DND-41 (cell line): ENCODE data around the gene SLC7A6OS.

Experiments used
- ATAC-seq: fragments of 200-7000 bp; cut with Tn5 transposase; 3 replicates; pipeline ENCODE4 v1.9.1; 2021; ENCODE audit warnings: low read depth; ENCODE audit not compliant: insufficient read depth
- DNase-seq: peaks from one replicate; pipeline ENCODE4 v3.0.0-alpha.2; 2020
- H2AFZ ChIP-seq: 2 replicates; pipeline ENCODE4 v1.6.0; 2012; ENCODE audit warnings: low read depth, low read length
- H3K27ac ChIP-seq: 2 replicates; pipeline ENCODE4 v1.5.1; 2012; ENCODE audit warnings: low read length, inconsistent platforms
- H3K27me3 ChIP-seq: fragments of 200-600 bp; sonication (generic); 2 replicates; pipeline ENCODE4 v1.6.0; 2012; ENCODE audit warnings: low read length, mild to moderate bottlenecking, inconsistent platforms; ENCODE audit not compliant: insufficient read depth, poor library complexity
- H3K36me3 ChIP-seq: 2 replicates; pipeline ENCODE4 v1.5.1; 2012; ENCODE audit warnings: low read length, inconsistent platforms; ENCODE audit not compliant: insufficient read depth
- H3K4me1 ChIP-seq: 2 replicates; pipeline ENCODE4 v1.5.1; 2012; ENCODE audit warnings: mild to moderate bottlenecking, low read length; ENCODE audit not compliant: insufficient read depth
- H3K4me2 ChIP-seq: 2 replicates; pipeline ENCODE4 v1.6.0; 2012; ENCODE audit warnings: mild to moderate bottlenecking, moderate library complexity, low read length, inconsistent platforms; ENCODE audit not compliant: insufficient read depth
- H3K4me3 ChIP-seq, 2 experiments: fragments of 200-600 bp in 1 of 2; shearing (Covaris generic) in 1 of 2; 2 replicates each; pipeline ENCODE4 v1.5.1; 2012 to 2016; ENCODE audit warnings: inconsistent platforms in 2 of 2, low read length in 2 of 2, mild to moderate bottlenecking in 2 of 2, low read depth in 1 of 2, moderate library complexity in 1 of 2
- H3K79me2 ChIP-seq: 2 replicates; pipeline ENCODE4 v1.6.0; 2012; ENCODE audit warnings: low read length, inconsistent platforms; ENCODE audit not compliant: insufficient read depth
- H3K9ac ChIP-seq: 2 replicates; pipeline ENCODE4 v1.6.0; 2012; ENCODE audit warnings: low read depth, mild to moderate bottlenecking, inconsistent platforms, low read length, moderate library complexity
- H3K9me3 ChIP-seq: 2 replicates; pipeline ENCODE4 v1.5.1; 2012; ENCODE audit warnings: low read length, moderate library complexity, mild to moderate bottlenecking, inconsistent platforms; ENCODE audit not compliant: insufficient read depth, severe bottlenecking
- H4K20me1 ChIP-seq: 2 replicates; pipeline ENCODE4 v1.6.0; 2012; ENCODE audit warnings: low read length; ENCODE audit not compliant: insufficient read depth
- CTCF ChIP-seq: IDR thresholded peaks from 2 replicates; pipeline ENCODE4 v1.5.1; 2012; ENCODE audit warnings: borderline replicate concordance, low read length, moderate library complexity, mild to moderate bottlenecking; ENCODE audit not compliant: poor library complexity, severe bottlenecking; ENCODE audit errors: extremely low read depth
- EZH2 ChIP-seq: IDR thresholded peaks from 3 replicates; pipeline ENCODE4 v1.6.1; 2012; ENCODE audit warnings: borderline replicate concordance, low read depth, mild to moderate bottlenecking, moderate library complexity, low read length, inconsistent platforms; ENCODE audit not compliant: severe bottlenecking

Gene SLC7A6OS

GRCh38 chr16:68357923-68358322 is 47.2 kb upstream of the SLC7A6OS start:
- Histone ChIP-seq H3K4me3 (peak overlapping the region in 1 of 2 experiments; percentile 82; a peak in 2 of 4 replicates), H2AFZ (no peak overlapping the region), H3K9me3 (no peaks in the 10 kb centered on the region), H3K27me3 (no peaks in the 10 kb centered on the region), H4K20me1 (peaks cover 48% of the 10 kb centered on the region), H3K36me3 (peaks cover 95% of the 10 kb centered on the region), H3K27ac (peak overlapping the region; percentile 99), H3K79me2 (peaks cover 66% of the 10 kb centered on the region), H3K9ac (peak overlapping the region; percentile 92), H3K4me2 (peak overlapping the region; percentile 78), H3K4me1 (peaks cover 85% of the 10 kb centered on the region)
- DNase-seq (peak; percentile 56), ATAC-seq (no peak)
- TF ChIP-seq EZH2 (no peak), CTCF (no peak)

GRCh38 chr16:68357521-68357922 is 46.8 kb upstream of the SLC7A6OS start:
- H3K79me2 ChIP-seq = peaks cover 62% of the 10 kb centered on the region
- ATAC-seq = no peak
- H3K9ac ChIP-seq = peak overlapping the region; percentile 92
- H3K4me2 ChIP-seq = peak overlapping the region; percentile 78
- H3K9me3 ChIP-seq = no peaks in the 10 kb centered on the region
- H4K20me1 ChIP-seq = peaks cover 44% of the 10 kb centered on the region
- peaks cover 94% of the 10 kb centered on the region for H3K36me3 ChIP-seq
- H3K4me3 ChIP-seq = peak overlapping the region; percentile 20 to 82; a peak in 3 of 4 replicates
- no peak for DNase-seq
- H3K4me1 ChIP-seq = peaks cover 83% of the 10 kb centered on the region
- TF ChIP-seq EZH2 = no peak
- TF ChIP-seq CTCF = peak; percentile 44
- H3K27me3 ChIP-seq = no peaks in the 10 kb centered on the region
- H3K27ac ChIP-seq = peak overlapping the region; percentile 99
- no peak overlapping the region for H2AFZ ChIP-seq

GRCh38 chr16:68356919-68357286 is 46.2 kb upstream of the SLC7A6OS start:
- Histone ChIP-seq H2AFZ (no peak overlapping the region), H3K27ac (peak overlapping the region; percentile 99), H3K9ac (peak overlapping the region; percentile 92), H4K20me1 (peaks cover 38% of the 10 kb centered on the region), H3K4me3 (peak overlapping the region; percentile 20 to 82), H3K4me1 (peaks cover 80% of the 10 kb centered on the region), H3K27me3 (no peaks in the 10 kb centered on the region), H3K36me3 (peaks cover 94% of the 10 kb centered on the region), H3K4me2 (peak overlapping the region; percentile 78), H3K9me3 (no peaks in the 10 kb centered on the region), H3K79me2 (peaks cover 59% of the 10 kb centered on the region)
- DNase-seq (no peak), ATAC-seq (peak; percentile 0; the same call in 2 of the 3 replicates)
- TF ChIP-seq EZH2 (no peak), CTCF (no peak)
